Measurements from ENCODE around the gene TCERG1L. TPM values are rescaled to one million over a fixed set of nuclear protein-coding genes. Genes with fewer than 3 reads are reported as not detected.

The TCERG1L gene
- total and polyA plus RNA-seq, 10 donors: 0.03 to 1.2 (median 0.30) TPM; not detected in 3

DNA sequence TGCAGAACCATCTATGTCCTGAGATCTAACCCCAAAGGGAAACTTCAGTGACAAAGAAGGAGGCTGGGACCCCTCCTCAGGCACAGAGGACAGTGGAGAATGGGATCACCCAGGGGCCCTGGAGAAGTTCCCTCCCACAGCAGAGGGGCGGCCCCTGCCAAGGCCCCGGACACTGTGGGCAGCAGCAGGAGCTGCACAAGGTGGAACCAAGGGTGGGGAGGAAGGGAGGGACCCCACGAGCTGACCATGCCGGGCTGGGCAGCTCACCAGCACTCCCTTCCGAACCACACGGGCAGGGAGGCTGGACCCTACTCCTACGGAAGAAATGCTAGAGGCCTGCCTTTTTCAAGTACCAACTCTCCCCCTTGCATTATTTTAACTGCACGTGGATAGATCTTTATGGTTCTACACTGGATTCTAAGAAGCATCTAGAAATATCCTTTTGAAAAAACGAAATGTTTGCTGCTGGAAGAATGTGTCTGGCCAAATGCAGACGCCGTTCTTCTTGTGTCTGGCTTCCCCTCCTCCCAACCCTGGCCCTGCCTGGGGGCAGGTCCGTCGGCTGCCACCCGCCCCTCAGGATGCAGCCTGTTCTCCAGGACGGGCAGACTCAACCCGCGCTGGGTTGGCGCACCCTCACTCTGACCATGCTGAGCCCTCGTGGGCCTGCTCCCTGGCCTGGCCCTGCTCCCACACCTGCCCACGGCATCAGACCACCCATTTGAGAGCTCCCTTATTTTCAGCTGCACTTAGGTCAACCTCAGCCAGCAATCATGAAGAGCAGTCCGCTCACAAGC, 193.9 kb downstream of the TCERG1L start:
- 80 to 90% (median 87%) methylated on average over 21 of the region's 21 CpGs for WGBS, 5 donors
- H3K27me3 ChIP-seq (replicated peaks in 1 of 7): no peaks in the 10 kb centered on the region
- no peaks in the 10 kb centered on the region for H3K36me3 ChIP-seq
- intact Hi-C loops (cut with DNase I; ENCODE audit: low total_unique reads): no loop called here
- DNase-seq: no peak
- no peak overlapping the region for H3K4me3 ChIP-seq
- peaks cover 0 to 11% (median 5%) of the 10 kb centered on the region in 8 donors for H3K9me3 ChIP-seq
- no peak overlapping the region for H3K27ac ChIP-seq
- no peaks in the 10 kb centered on the region for H3K4me1 ChIP-seq
- TF ChIP-seq CTCF (IDR thresholded peaks at IDR 0.05 in 8 of 11, conservative IDR thresholded peaks at IDR 0.05 in 3 of 11) (no peak), POLR2A (IDR thresholded peaks at IDR 0.05) (no peak), POLR2AphosphoS5 (IDR thresholded peaks at IDR 0.05) (no peak)

GRCh38 chr10:131116991-131117375, 194.5 kb downstream of the TCERG1L start:
- Histone ChIP-seq H3K36me3 (no peaks in the 10 kb centered on the region), H3K27ac (no peak overlapping the region), H3K4me1 (peaks cover 0 to 4% (median 0%) of the 10 kb centered on the region in 6 donors), H3K4me3 (no peak overlapping the region), H3K9me3 (peaks cover 0 to 4% (median 0%) of the 10 kb centered on the region in 8 donors), H3K27me3 (replicated peaks in 1 of 7) (no peaks in the 10 kb centered on the region)
- WGBS, 5 donors: 88 to 97% (median 92%) methylated on average over 9 of the region's 9 CpGs
- intact Hi-C loops (cut with DNase I; ENCODE audit: low total_unique reads): no loop called here
- no peak for TF ChIP-seq CTCF (IDR thresholded peaks at IDR 0.05 in 8 of 11, conservative IDR thresholded peaks at IDR 0.05 in 3 of 11)
- no peak for TF ChIP-seq POLR2AphosphoS5 (IDR thresholded peaks at IDR 0.05)
- TF ChIP-seq POLR2A (IDR thresholded peaks at IDR 0.05): no peak
- DNase-seq: no peak

- H3K27me3 ChIP-seq (replicated peaks in 1 of 7): no peaks in the 10 kb centered on the region
- intact Hi-C loops (cut with DNase I; ENCODE audit: low total_unique reads): no loop called here
- TF ChIP-seq POLR2AphosphoS5 (IDR thresholded peaks at IDR 0.05) (no peak), CTCF (IDR thresholded peaks at IDR 0.05 in 8 of 11, conservative IDR thresholded peaks at IDR 0.05 in 3 of 11) (no peak), POLR2A (IDR thresholded peaks at IDR 0.05) (no peak)
- no peak overlapping the region for H3K4me3 ChIP-seq
- no peak overlapping the region for H3K27ac ChIP-seq
- WGBS, 5 donors: 85 to 89% (median 87%) methylated on average over 21 to 24 of the region's 24 CpGs
- no peaks in the 10 kb centered on the region for H3K36me3 ChIP-seq
- no peaks in the 10 kb centered on the region for H3K9me3 ChIP-seq
- H3K4me1 ChIP-seq: peaks cover 0 to 9% (median 0%) of the 10 kb centered on the region in 6 donors
- DNase-seq: no peak
Observed at GRCh38 chr10:131116216-131116990, 195.1 kb downstream of the TCERG1L start.

GRCh38 chr10:131115801-131116200, 195.7 kb downstream of the TCERG1L start:
- no peaks in the 10 kb centered on the region for H3K9me3 ChIP-seq
- intact Hi-C loops (cut with DNase I; ENCODE audit: low total_unique reads): no loop called here
- no peaks in the 10 kb centered on the region for H3K27me3 ChIP-seq (replicated peaks in 1 of 7)
- no peak overlapping the region for H3K4me3 ChIP-seq
- no peak overlapping the region for H3K27ac ChIP-seq
- WGBS, 5 donors: 61 to 73% (median 64%) methylated on average over 4 of the region's 4 CpGs
- H3K4me1 ChIP-seq: peaks cover 0 to 15% (median 2%) of the 10 kb centered on the region in 6 donors
- DNase-seq: no peak
- TF ChIP-seq CTCF (IDR thresholded peaks at IDR 0.05 in 8 of 11, conservative IDR thresholded peaks at IDR 0.05 in 3 of 11) (no peak), POLR2A (IDR thresholded peaks at IDR 0.05) (no peak), POLR2AphosphoS5 (IDR thresholded peaks at IDR 0.05) (no peak)
- no peaks in the 10 kb centered on the region for H3K36me3 ChIP-seq
